ENCODE results near the gene CDS2.

The CDS2 gene

DNA sequence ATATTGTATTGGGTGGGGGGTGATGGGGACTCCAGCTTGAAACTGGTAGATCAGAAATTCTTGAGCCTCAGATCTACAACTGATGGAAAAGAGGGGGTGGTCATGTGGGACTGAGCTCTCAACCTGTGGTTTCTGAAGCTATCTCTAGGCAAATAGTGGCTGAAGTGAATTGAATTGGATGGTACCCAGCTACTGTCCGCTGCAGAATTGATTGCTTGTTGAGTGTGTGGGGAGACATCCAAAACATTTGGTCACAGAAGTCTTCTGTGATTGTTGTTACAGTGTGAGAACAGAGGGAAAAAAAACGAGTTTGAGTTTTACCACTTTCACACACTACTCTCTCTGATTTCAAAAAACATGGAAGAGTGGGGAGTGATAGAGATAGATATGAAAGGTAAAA, 14.8 kb downstream of the CDS2 start:
- TF ChIP-seq, protein P1, sequence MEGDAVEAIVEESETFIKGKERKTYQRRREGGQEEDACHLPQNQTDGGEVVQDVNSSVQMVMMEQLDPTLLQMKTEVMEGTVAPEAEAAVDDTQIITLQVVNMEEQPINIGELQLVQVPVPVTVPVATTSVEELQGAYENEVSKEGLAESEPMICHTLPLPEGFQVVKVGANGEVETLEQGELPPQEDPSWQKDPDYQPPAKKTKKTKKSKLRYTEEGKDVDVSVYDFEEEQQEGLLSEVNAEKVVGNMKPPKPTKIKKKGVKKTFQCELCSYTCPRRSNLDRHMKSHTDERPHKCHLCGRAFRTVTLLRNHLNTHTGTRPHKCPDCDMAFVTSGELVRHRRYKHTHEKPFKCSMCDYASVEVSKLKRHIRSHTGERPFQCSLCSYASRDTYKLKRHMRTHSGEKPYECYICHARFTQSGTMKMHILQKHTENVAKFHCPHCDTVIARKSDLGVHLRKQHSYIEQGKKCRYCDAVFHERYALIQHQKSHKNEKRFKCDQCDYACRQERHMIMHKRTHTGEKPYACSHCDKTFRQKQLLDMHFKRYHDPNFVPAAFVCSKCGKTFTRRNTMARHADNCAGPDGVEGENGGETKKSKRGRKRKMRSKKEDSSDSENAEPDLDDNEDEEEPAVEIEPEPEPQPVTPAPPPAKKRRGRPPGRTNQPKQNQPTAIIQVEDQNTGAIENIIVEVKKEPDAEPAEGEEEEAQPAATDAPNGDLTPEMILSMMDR (IDR thresholded peaks at IDR 0.05; ENCODE audit: low read depth, low read length, missing control alignments): no peak
- H3K4me3 ChIP-seq (replicated peaks; ENCODE audit: low read depth, low read length): no peak overlapping the region
- no peak for DNase-seq (ENCODE audit: extremely low read depth, low read depth)

DNA sequence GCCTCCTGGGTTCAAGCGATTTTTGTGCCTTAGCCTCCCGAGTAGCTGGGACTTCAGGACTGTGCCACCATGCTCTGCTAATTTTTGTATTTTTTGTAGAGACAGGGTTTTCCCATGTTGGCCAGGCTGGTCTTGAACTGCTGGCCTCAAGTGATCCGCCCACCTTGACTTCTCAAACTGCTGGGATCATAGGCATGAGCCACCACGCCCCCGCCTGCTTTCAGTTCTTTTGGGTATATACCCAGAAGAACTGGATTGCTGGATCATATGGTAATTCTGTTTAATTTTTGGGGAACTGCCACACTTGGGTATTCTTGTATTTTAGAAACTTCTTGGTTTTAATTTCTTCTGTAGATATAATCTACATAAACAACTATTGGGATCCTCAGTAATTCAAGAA, 17.0 kb downstream of the CDS2 start:
- DNase-seq (ENCODE audit: extremely low read depth, low read depth): no peak
- TF ChIP-seq, protein P1 (IDR thresholded peaks at IDR 0.05; ENCODE audit: low read depth, low read length, missing control alignments): no peak
- no peak overlapping the region for H3K4me3 ChIP-seq (replicated peaks; ENCODE audit: low read depth, low read length)

DNA sequence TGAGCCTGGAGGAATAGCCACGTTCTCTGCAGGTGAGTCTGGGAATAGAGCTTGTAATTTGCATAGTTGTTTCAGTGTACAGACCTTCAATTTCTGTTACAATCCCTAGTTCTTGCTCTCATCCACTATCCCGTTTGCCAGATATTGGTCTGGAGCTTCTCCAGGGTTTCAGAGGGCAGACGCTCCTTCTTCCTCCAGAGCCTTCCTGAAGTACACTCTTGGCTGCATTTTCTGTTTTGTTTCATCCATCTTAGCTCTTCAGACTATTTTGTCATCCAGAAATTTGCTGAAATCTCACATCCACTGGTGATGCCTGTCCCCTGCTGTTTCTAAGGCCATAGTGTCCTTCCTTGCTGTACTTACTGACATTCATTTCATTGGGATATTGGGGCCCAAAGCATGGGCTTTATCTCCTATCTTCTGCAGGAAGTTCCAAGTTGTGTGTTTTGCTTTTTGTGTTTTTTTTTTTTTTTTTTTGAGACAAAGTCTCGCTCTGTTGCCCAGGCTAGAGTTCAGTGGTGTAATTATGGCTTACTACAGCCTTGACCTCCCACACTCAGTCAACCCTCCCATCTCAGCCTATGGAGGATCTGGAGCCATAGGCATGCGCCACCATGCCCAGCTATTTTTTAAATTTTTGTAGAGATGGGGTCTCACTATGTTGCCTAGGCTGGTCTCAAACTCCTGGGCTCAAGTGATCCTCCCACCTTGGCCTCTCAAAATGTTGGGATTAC, 18.7 kb downstream of the CDS2 start:
- no peak overlapping the region for H3K4me3 ChIP-seq (replicated peaks; ENCODE audit: low read depth, low read length)
- DNase-seq (ENCODE audit: extremely low read depth, low read depth): no peak
- TF ChIP-seq, protein P1 (IDR thresholded peaks at IDR 0.05; ENCODE audit: low read depth, low read length, missing control alignments): no peak

DNA sequence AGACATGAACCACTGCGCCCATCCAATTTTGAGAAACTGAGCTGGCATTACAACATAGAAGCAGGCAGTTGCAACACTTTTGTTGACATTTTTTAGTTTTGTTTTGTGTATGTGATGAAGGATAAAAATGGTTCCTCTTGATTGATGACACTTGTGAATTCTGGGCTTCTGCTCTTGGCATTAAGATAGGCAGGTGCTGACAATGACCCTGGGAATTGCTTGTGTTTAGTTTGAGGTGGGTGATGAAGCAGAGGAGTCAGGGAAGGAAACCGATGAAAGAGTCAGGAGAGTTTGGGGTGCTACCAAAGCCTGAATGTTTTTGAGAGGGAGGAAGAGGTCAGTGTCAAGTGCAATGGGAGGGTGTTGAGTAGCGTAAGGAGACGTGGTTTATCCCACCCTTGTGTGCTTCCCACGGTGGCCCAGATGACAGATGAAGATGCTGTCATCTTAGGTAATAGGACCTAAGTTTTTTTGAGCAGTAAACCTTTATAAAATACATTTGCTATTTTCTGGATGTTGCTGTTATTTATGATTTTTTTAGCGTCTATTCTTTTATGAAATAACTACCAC, 19.4 kb downstream of the CDS2 start:
- TF ChIP-seq, protein P1 (IDR thresholded peaks at IDR 0.05; ENCODE audit: low read depth, low read length, missing control alignments): no peak
- no peak for DNase-seq (ENCODE audit: extremely low read depth, low read depth)
- H3K4me3 ChIP-seq (replicated peaks; ENCODE audit: low read depth, low read length): no peak overlapping the region

DNA sequence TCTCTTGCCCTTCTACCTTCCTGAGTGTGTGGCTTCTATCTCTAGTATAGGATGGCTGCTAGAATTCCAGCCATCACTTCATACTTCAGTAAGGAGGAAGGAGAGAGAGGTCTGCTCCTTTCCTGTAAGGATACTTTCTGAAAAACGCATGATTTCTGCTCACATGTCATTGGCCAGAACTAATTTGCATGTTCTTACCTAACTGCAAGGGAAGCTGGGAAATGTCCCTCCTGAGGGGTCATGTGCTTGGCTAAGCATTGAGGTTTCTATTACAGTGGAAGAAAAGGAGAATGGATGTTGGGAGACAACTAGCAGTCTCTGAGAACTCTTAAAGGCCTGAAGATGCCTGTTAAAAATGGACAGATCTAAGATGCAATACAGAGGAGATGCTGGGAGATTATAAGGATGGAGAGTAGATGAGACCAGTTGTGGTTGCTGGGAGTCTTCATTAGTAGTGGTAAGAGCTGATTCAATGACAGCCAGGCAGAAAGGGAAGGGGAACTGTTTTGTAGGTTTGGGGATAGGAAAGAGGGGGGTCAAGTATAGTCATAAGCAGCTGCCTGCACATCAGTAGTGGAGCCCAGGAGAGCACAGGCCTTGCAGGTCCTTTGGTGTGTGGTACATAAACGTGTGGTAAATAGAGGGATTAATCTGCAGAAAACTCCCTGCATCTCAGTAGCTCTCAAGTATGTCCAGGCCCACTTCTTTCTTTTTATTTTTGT, 20.2 kb downstream of the CDS2 start:
- TF ChIP-seq, protein P1 (IDR thresholded peaks at IDR 0.05; ENCODE audit: low read depth, low read length, missing control alignments): no peak
- no peak overlapping the region for H3K4me3 ChIP-seq (replicated peaks; ENCODE audit: low read depth, low read length)
- no peak for DNase-seq (ENCODE audit: extremely low read depth, low read depth)

DNA sequence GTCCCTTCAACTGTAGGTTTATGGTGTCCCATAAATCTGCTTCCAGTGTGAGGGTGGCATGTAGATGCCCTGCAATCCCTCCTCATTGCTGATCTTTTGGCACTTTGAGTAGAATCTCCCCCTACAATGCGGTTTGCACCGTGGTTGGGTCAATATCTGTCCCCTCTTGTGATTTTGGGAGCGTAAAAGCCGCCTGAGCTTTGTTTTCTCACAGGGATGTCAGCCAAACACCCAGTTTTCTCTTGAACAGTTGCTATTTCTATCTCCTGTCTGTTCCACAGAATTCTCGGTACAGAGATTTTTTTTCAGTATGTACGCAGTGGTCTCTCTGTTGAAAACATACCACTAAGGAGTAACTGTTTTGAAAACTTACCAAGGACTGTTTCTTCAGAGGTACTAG, 21.8 kb downstream of the CDS2 start:
- no peak for DNase-seq (ENCODE audit: extremely low read depth, low read depth)
- TF ChIP-seq, protein P1 (IDR thresholded peaks at IDR 0.05; ENCODE audit: low read depth, low read length, missing control alignments): no peak
- no peak overlapping the region for H3K4me3 ChIP-seq (replicated peaks; ENCODE audit: low read depth, low read length)
